Measurements from ENCODE around the gene SLC39A11.

DNA sequence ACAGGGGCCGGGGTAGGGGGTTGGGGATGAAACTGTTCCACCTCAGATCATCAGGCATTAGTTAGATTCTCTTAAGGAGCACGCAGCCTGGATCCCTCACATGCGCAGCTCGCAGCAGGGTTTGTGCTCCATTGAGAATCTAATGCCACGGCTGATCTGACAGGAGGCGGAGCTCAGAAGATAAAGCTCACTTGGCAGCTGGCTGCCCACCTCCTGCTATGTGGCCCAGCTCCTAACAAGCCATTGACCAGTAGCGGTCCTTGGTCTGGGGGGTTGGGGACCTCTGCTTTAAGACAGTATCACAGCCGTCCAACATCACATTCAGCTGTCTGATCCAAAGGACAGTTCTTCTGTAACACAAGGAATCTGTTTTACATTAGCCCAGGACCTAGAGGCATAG, 62.5 kb downstream of the SLC39A11 start:
- TF ChIP-seq, protein P1, sequence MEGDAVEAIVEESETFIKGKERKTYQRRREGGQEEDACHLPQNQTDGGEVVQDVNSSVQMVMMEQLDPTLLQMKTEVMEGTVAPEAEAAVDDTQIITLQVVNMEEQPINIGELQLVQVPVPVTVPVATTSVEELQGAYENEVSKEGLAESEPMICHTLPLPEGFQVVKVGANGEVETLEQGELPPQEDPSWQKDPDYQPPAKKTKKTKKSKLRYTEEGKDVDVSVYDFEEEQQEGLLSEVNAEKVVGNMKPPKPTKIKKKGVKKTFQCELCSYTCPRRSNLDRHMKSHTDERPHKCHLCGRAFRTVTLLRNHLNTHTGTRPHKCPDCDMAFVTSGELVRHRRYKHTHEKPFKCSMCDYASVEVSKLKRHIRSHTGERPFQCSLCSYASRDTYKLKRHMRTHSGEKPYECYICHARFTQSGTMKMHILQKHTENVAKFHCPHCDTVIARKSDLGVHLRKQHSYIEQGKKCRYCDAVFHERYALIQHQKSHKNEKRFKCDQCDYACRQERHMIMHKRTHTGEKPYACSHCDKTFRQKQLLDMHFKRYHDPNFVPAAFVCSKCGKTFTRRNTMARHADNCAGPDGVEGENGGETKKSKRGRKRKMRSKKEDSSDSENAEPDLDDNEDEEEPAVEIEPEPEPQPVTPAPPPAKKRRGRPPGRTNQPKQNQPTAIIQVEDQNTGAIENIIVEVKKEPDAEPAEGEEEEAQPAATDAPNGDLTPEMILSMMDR (IDR thresholded peaks at IDR 0.05; ENCODE audit: low read depth, low read length): no peak
- TF ChIP-seq EZH2phosphoT487 (IDR thresholded peaks at IDR 0.05; ENCODE audit: low read depth): no peak

Data from OCI-LY3 (cell line).